HCT116 (cell line): ENCODE data around the gene MAMSTR. TPM values are rescaled to one million over a fixed set of nuclear protein-coding genes. Genes with fewer than 3 reads are reported as not detected.

Experiments
- ATAC-seq: fragments of 200-7000 bp; cut with Tn5 transposase; 2 replicates; pipeline ENCODE4 v1.9.1; 2020; ENCODE audit warnings: mild to moderate bottlenecking, moderate library complexity
- BruUV-seq: library from RNA; stranded (reverse); fragments of 400-500 nt; replicated peaks from 2 replicates; lab custom pipeline; 2021; lab: Mats Ljungman, UMichigan
- CTCF ChIA-PET: fragments of 300-600 bp; sonication (Branson Sonifier 250); formaldehyde crosslinking; loops from one replicate; lab custom pipeline; 2021; ENCODE audit warnings: antibody characterized with exemption; lab: Charles Lee
- POLR2A ChIA-PET: fragments of 300-600, 350-600 bp; sonication (Branson Sonifier 250); formaldehyde crosslinking; loops from one replicate; lab custom pipeline; 2021; ENCODE audit warnings: antibody characterized with exemption; lab: Charles Lee
- RAD21 ChIA-PET, 2 experiments: fragments of 300-600 bp; sonication (Branson Sonifier 250); formaldehyde crosslinking; loops; one replicate each; lab custom pipeline; 2023; ENCODE audit warnings: low total read pairs in 2 of 2; ENCODE audit not compliant: uncharacterized antibody in 2 of 2, unreplicated experiment in 2 of 2, low non-redundant PET in 1 of 2; lab: Charles Lee
- DNase-seq: peaks from one replicate; pipeline ENCODE4 v3.0.0-alpha.2; 2010; ENCODE audit warnings: low read depth, low spot score
- H2AFZ ChIP-seq: fragments of 200-600 bp; shearing (Covaris generic), sonication (generic); 2 replicates; pipeline ENCODE4 v1.6.1; 2017; ENCODE audit warnings: low read depth, mixed run types, mixed read lengths, antibody characterized with exemption, low read length; ENCODE audit not compliant: poor library complexity, severe bottlenecking
- H3K27ac ChIP-seq: 2 replicates; pipeline ENCODE4 v1.5.1; 2012; ENCODE audit warnings: low read depth, low read length
- H3K27me3 ChIP-seq: fragments of 200-600 bp; sonication (generic); 2 replicates; pipeline ENCODE4 v1.6.1; 2016; ENCODE audit warnings: mixed run types, low read length, mixed read lengths; ENCODE audit not compliant: insufficient read depth
- H3K36me3 ChIP-seq, 2 experiments: fragments of 200-500 bp in 1 of 2; fragments of 200-600 bp in 1 of 2; sonication (Bioruptor generic) in 1 of 2; sonication (generic) in 1 of 2; 2 replicates each; pipeline versions ENCODE4 v1.5.1 to v1.6.1; 2014 to 2016; ENCODE audit warnings: low read length in 2 of 2, inconsistent platforms in 1 of 2, mixed read lengths in 1 of 2, mixed run types in 1 of 2; ENCODE audit not compliant: insufficient read depth in 2 of 2, control insufficient read depth in 1 of 2
- H3K4me1 ChIP-seq, 2 experiments: fragments of 200-600 bp in 1 of 2; sonication (generic) in 1 of 2; 2 replicates each; pipeline versions ENCODE4 v1.5.1 to v1.6.1; 2012 to 2017; ENCODE audit warnings: low read length in 2 of 2, inconsistent platforms in 1 of 2, mild to moderate bottlenecking in 1 of 2, mixed read lengths in 1 of 2, mixed run types in 1 of 2, moderate library complexity in 1 of 2; ENCODE audit not compliant: insufficient read depth in 2 of 2, control insufficient read depth in 1 of 2
- H3K4me2 ChIP-seq: fragments of 200-600 bp; sonication (generic); 2 replicates; pipeline ENCODE4 v1.6.1; 2017; ENCODE audit warnings: mixed run types, low read length, mixed read lengths
- H3K4me3 ChIP-seq, 2 experiments: fragments of 200-600 bp in 1 of 2; sonication (generic) in 1 of 2; replicated peaks in 1 of 2; 2 replicates each; pipeline ENCODE4 v1.5.1; 2011 to 2016; ENCODE audit warnings: low read length in 2 of 2, control low read depth in 1 of 2, low read depth in 1 of 2, mild to moderate bottlenecking in 1 of 2, mixed read lengths in 1 of 2, mixed run types in 1 of 2
- H3K79me2 ChIP-seq: fragments of 200-600 bp; sonication (generic); 2 replicates; pipeline ENCODE4 v1.6.1; 2017; ENCODE audit warnings: mild to moderate bottlenecking, mixed run types, low read length, moderate library complexity, mixed read lengths; ENCODE audit not compliant: insufficient read depth
- H3K9ac ChIP-seq: fragments of 200-600 bp; sonication (generic); 2 replicates; pipeline ENCODE4 v1.6.1; 2016; ENCODE audit warnings: low read length, mixed read lengths
- H3K9me2 ChIP-seq: fragments of 200-600 bp; sonication (generic), shearing (Covaris generic); 2 replicates; pipeline ENCODE4 v1.6.1; 2017; ENCODE audit warnings: mixed run types, mild to moderate bottlenecking, moderate library complexity; ENCODE audit not compliant: insufficient read depth
- H3K9me3 ChIP-seq, 2 experiments: fragments of 200-500 bp in 1 of 2; fragments of 200-600 bp in 1 of 2; sonication (Bioruptor generic) in 1 of 2; sonication (generic) in 1 of 2; 2 replicates each; pipeline ENCODE4 v1.6.1; 2014 to 2017; ENCODE audit warnings: low read length in 2 of 2, mixed read lengths in 2 of 2, inconsistent platforms in 1 of 2, low read depth in 1 of 2, mild to moderate bottlenecking in 1 of 2, mixed run types in 1 of 2, moderate library complexity in 1 of 2; ENCODE audit not compliant: control insufficient read depth in 1 of 2, insufficient read depth in 1 of 2
- H4K20me1 ChIP-seq: fragments of 200-600 bp; sonication (generic), shearing (Covaris generic); 2 replicates; pipeline ENCODE4 v1.6.1; 2017; ENCODE audit warnings: mixed run types, mild to moderate bottlenecking, moderate library complexity; ENCODE audit not compliant: insufficient read depth
- CBX3 ChIP-seq: IDR thresholded peaks from 2 replicates; pipeline ENCODE4 v1.6.1; 2012; ENCODE audit warnings: low read depth
- CEBPB ChIP-seq: IDR thresholded peaks from 2 replicates; pipeline ENCODE4 v1.6.1; 2012; ENCODE audit warnings: low read depth
- EGR1 ChIP-seq: IDR thresholded peaks from 2 replicates; pipeline ENCODE4 v1.6.1; 2012; ENCODE audit warnings: low read depth
- EZH2 ChIP-seq: fragments of 200-600 bp; sonication (generic); IDR thresholded peaks from 2 replicates; pipeline ENCODE4 v1.6.1; 2017; ENCODE audit warnings: antibody characterized with exemption, mixed run types
- EZH2phosphoT487 ChIP-seq: fragments of 200-600 bp; IDR thresholded peaks from 2 replicates; pipeline ENCODE4 v1.6.1; 2018; ENCODE audit warnings: antibody characterized with exemption, borderline replicate concordance
- JUND ChIP-seq: IDR thresholded peaks from 2 replicates; pipeline ENCODE4 v1.6.1; 2012
- POLR2AphosphoS5 ChIP-seq: IDR thresholded peaks from 2 replicates; pipeline ENCODE4 v1.6.1; 2011; ENCODE audit warnings: mild to moderate bottlenecking, low read depth, low read length, moderate library complexity
- RAD21 ChIP-seq: IDR thresholded peaks from 2 replicates; pipeline ENCODE4 v1.6.1; 2012; ENCODE audit warnings: low read depth, mild to moderate bottlenecking
- SIN3A ChIP-seq: IDR thresholded peaks from 2 replicates; pipeline ENCODE4 v1.6.1; 2012; ENCODE audit warnings: low read depth
- SRF ChIP-seq: IDR thresholded peaks from 2 replicates; pipeline ENCODE4 v1.6.1; 2012; ENCODE audit warnings: low read depth
- TCF7L2 ChIP-seq: IDR thresholded peaks from 2 replicates; pipeline ENCODE4 v1.7.0; 2011; ENCODE audit warnings: borderline replicate concordance, inconsistent platforms; ENCODE audit not compliant: insufficient read depth, insufficient read length; ENCODE audit errors: extremely low read depth
- intact Hi-C: fragments of 100-400 bp; cut with micrococcal nuclease; formaldehyde crosslinking; loops from 2 replicates; pipeline ENCODE4 v1.10.0; 2022
- total RNA-seq: library from RNA; stranded (reverse); gene quantifications from one replicate; pipeline ENCODE4 v1.2.1, GENCODE V29; 2021; ENCODE audit not compliant: unreplicated experiment
- TF ChIP-seq, protein P1 (sequence below), 3 experiments: fragments of 200-600 bp in 1 of 3; sonication (generic) in 1 of 3; IDR thresholded peaks in 2 of 3; conservative IDR thresholded peaks in 1 of 3; 2 replicates each; pipeline ENCODE4 v1.5.1; 2012 to 2017; ENCODE audit warnings: low read depth in 2 of 3, low read length in 2 of 3, antibody characterized with exemption in 1 of 3, borderline replicate concordance in 1 of 3, control low read depth in 1 of 3, mild to moderate bottlenecking in 1 of 3, mixed read lengths in 1 of 3, mixed run types in 1 of 3, moderate library complexity in 1 of 3; ENCODE audit not compliant: insufficient read depth in 1 of 3

MAMSTR gene
- total RNA-seq, 1 experiment from 2014 or later, result 1.3 TPM

DNA sequence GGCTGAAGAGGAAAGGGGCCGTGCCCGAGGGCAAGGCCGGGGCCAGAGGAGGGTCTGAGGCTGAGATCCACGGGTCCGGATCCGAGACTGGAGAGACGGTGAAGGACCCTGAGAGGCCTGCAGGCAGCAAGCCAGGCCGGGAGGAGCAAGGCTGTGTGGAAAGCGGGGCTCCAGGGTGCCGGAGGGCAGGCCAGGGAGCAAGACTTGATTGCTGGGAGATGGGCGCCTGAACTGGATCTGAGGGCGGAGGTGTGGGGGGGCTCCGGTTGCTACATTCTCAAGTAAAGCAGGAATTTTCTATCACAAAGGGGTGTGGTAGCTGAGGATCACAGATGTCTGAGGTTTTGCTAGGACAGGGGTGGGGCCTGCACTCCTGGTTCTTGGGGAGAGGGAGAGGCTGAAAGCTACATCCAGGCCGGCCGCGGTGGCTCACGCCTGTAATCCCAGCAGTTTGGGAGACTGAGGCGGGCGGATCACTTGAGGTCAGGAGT, 3.8 kb downstream of the MAMSTR start:
- CTCF ChIA-PET, result no interaction called here
- BruUV-seq, result no TSS peak
- no peak overlapping the region for H3K9ac ChIP-seq

More for the DNA sequence above, 3.8 kb downstream of the MAMSTR start:
- Histone ChIP-seq H3K27me3 (no peaks in the 10 kb centered on the region), H2AFZ (no peak overlapping the region), H3K27ac (peak overlapping the region; percentile 12; the same call in 1 of the 2 replicates), H3K4me2 (no peak overlapping the region), H3K79me2 (no peaks in the 10 kb centered on the region), H3K9me2 (no peaks in the 10 kb centered on the region), H3K4me3 (no peak overlapping the region), H3K36me3 (no peaks in the 10 kb centered on the region), H3K4me1 (peaks cover 8 to 39% of the 10 kb centered on the region in 2 experiments), H3K9me3 (no peaks in the 10 kb centered on the region), H4K20me1 (no peaks in the 10 kb centered on the region)
- intact Hi-C loops, result no loop called here
- no peak for ATAC-seq
- no peak for TF ChIP-seq SIN3A
- TF ChIP-seq, protein P1, sequence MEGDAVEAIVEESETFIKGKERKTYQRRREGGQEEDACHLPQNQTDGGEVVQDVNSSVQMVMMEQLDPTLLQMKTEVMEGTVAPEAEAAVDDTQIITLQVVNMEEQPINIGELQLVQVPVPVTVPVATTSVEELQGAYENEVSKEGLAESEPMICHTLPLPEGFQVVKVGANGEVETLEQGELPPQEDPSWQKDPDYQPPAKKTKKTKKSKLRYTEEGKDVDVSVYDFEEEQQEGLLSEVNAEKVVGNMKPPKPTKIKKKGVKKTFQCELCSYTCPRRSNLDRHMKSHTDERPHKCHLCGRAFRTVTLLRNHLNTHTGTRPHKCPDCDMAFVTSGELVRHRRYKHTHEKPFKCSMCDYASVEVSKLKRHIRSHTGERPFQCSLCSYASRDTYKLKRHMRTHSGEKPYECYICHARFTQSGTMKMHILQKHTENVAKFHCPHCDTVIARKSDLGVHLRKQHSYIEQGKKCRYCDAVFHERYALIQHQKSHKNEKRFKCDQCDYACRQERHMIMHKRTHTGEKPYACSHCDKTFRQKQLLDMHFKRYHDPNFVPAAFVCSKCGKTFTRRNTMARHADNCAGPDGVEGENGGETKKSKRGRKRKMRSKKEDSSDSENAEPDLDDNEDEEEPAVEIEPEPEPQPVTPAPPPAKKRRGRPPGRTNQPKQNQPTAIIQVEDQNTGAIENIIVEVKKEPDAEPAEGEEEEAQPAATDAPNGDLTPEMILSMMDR (IDR thresholded peaks at IDR 0.05 in 2 of 3, conservative IDR thresholded peaks at IDR 0.05 in 1 of 3; ENCODE audit: borderline replicate concordance in 1 of 3, insufficient read depth in 1 of 3, low read depth in 2 of 3, low read length in 2 of 3), result no peak
- TF ChIP-seq RAD21, result no peak
- TF ChIP-seq TCF7L2, result no peak
- TF ChIP-seq SRF, result no peak
- no peak for TF ChIP-seq CBX3
- TF ChIP-seq JUND, result no peak
- no peak for TF ChIP-seq EZH2phosphoT487
- no peak for TF ChIP-seq CEBPB
- TF ChIP-seq EGR1, result no peak
- TF ChIP-seq POLR2AphosphoS5, result no peak
- TF ChIP-seq EZH2, result no peak
- DNase-seq, result no peak
- RAD21 ChIA-PET, result no interaction called here
- POLR2A ChIA-PET, result no interaction called here
